Effector CD4-positive, alpha-beta T cell (primary cell): Measurements from ENCODE around the gene MPZL3.

Experiments
- DNase-seq: peaks from one replicate; pipeline ENCODE4 v3.0.0-alpha.2; 2020
- total RNA-seq: gene quantifications from one replicate; lab custom pipeline; 2026; lab: John Stamatoyannopoulos, UW

MPZL3 gene, protein sequence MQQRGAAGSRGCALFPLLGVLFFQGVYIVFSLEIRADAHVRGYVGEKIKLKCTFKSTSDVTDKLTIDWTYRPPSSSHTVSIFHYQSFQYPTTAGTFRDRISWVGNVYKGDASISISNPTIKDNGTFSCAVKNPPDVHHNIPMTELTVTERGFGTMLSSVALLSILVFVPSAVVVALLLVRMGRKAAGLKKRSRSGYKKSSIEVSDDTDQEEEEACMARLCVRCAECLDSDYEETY
- 34.1 reads per million, percentile 59 among the genes with 10 or more reads in this experiment for total RNA-seq

GRCh38 chr11:118251858-118252652 lies at the start of gene MPZL3:
MPZL3 (minus strand) TSS chr11:118252365; CDS start chr11:118252294, 71 bp downstream.
- DNase-seq = peak; percentile 84

DNA sequence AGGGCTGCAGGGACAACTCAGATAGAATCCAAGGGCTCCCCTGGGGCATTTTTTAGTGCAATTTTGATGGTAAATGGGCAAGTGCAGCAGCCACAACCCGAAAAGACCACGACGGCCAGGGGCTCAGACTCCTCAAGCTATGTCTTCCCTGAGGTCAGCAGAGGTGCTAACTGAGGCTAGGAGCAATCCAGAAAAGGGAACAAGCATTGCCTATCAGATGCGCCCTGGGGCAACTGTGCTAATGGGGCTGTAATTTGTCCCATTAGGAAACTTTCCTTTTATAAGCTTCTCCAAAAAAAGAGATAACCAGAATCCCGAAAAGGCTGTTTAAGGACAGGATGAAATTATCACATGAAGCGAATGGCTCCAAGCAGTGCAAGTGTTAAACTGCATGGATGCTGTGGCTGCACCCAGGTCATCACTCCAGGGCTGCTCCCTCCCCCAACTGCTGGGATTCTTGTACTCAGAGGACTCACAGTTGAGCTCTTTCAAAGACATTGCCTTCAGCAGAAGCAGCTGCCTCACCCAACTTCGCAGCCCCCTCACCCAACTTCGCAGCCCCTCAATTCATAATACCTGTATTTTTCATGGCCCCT lies 49.5 kb upstream of the MPZL3 start:
- DNase-seq = no peak

- DNase-seq = peak; percentile 38
These were observed 43.8 kb upstream of the MPZL3 start for GRCh38 chr11:118295815-118296454.

GRCh38 chr11:118295199-118295598 lies 43.0 kb upstream of the MPZL3 start:
- DNase-seq = no peak

DNA sequence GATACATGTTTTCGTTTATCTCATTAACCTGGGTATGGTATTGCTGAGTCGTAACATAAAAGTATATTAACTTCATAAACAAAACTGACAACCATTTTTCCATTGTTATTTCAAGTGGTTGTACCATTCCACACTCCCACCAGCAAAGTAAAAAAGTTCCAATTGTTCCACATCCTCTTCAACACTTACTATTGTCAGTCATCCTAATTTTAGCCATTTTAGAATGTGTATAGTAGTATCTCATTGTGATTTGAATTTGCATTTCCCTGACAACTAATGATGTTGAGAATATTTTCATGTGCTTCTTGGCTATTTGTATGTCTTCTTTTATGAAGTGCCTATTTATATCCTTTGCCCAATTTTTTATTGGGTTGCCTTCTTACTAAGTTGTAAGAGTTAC lies 41.9 kb upstream of the MPZL3 start:
- no peak for DNase-seq

GRCh38 chr11:118291477-118292135 lies 39.4 kb upstream of the MPZL3 start:
- no peak for DNase-seq

DNA sequence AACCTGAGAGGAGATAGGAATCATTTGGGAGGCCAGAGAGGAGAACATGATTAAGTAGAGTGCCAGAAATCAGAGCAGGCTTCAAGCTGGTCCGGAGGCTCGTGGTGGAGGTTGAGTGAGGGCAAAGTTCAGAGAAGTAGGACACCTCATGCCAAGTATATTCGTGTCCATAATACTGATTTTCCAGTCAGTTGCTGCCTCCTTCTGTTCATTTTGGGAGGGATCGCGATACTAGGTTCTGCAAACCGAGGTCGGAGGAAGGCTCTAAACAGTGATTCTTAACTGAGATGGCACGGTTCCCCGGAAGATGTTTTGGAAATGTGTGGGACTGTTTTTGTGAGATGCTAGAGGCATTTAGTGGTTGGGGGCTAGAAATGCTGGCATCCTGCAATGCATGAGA lies 38.8 kb upstream of the MPZL3 start:
- peak; percentile 12 for DNase-seq

DNA sequence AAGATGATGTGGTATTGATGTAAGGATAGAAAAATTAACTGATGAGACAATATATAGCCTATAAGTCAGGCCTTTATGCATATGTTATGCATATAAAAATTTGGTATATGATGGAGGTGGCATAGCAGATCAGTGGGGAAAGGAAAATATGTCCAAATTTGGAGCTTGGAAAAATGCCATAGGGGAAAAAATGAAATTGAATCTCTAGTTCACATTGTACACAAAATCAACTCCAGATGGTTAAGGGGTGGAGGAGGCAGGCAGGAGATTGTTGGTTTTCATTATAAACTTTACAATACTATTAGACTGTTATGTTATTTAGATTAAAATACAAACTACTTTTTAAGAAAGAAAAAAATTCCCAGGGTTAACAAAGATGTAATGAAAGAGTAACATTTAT lies 37.2 kb upstream of the MPZL3 start:
- no peak for DNase-seq

GRCh38 chr11:118287006-118287405 lies 34.8 kb upstream of the MPZL3 start:
- DNase-seq = no peak

DNA sequence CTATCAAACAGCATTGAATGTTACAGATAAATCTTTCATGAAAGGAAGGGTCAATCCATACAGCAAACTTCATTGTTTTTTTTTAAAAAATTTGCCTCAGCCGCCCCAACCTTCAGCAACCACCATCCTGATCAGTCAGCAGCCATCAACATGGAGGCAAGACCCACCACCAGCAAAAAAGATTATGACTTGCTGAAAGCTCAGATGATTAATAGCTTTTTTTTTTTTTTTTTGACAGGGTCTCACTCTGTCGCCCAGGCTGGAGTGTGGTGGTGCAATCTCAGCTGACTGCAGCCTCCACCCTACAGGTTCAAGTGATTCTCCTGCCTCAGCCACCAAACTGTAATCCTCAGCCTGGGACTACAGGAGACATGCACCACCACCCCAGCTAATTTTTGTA lies 34.4 kb upstream of the MPZL3 start:
- no peak for DNase-seq

- no peak for DNase-seq
These were observed 31.7 kb upstream of the MPZL3 start for GRCh38 chr11:118283756-118284350.

DNA sequence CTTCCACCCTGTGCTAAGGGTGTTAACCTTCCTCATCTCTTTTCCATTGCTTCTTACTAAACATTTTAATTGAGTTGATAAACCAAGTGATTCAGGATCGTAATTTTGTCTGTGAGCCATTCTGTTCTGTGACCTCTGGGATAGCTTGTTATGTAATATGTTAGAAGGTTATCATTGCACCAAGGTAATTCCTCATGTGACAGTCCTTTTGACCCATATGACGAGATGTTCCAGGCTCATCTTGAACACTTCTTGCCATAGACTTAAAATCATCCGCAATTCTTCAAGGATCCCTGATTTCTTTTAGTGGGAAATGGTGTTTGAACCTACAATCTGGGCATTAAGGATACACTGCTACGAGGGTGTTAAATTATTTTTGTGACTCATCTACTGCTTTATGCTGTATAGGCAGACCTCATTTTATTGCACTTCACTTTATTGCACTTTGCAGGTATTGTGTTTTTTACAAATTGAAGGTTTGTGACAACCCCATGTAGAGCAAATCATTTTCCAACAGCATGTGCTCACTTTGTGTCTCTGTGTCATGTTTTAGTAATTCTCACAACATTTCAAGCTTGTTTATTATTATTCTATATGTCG lies 31.0 kb upstream of the MPZL3 start:
- no peak for DNase-seq

GRCh38 chr11:118282606-118283005 lies 30.4 kb upstream of the MPZL3 start:
- no peak for DNase-seq

DNA sequence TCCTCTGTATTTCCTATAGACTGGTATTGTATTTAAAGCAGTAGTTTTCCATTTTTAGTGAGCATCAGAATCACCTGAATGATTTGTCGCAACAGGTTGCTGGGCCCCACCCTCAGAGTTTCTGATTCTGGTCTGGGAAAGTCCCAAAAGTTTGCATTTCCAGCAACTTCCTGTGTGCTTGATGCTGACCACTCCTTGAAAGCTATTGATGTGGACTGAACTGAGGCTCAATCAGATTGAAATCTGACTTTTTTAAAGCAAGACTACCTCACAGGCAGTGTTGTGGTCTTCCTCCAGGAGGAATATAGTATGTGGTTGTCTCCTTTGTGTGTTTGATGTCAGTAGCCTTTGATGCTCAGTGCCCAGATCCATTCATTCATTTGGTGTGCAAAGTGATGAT lies 29.1 kb upstream of the MPZL3 start:
- no peak for DNase-seq

- DNase-seq = no peak
These were observed 25.1 kb upstream of the MPZL3 start for GRCh38 chr11:118277312-118277711.

GRCh38 chr11:118276422-118276821 lies 24.3 kb upstream of the MPZL3 start:
- no peak for DNase-seq

DNA sequence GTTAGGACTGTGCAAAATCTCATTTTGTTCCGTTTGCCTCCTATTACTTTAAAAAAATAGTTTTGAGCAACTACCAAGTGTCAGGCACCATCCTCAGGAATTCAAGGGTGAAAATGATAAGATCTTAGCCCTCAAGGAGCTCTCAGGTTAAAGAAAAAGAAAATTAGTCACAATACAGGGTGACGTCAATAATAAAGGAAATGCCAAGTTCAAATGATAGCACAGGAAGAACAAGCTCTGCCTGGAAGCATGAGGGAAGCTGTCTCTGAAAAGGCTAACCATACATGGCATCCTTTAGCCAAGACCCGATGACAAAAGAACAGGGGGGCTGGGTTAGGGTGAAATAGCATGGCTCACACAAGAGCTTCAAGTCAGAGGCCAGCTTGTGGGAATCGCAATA lies 23.0 kb upstream of the MPZL3 start:
- no peak for DNase-seq

GRCh38 chr11:118274186-118274585 lies 22.0 kb upstream of the MPZL3 start:
- DNase-seq = no peak

DNA sequence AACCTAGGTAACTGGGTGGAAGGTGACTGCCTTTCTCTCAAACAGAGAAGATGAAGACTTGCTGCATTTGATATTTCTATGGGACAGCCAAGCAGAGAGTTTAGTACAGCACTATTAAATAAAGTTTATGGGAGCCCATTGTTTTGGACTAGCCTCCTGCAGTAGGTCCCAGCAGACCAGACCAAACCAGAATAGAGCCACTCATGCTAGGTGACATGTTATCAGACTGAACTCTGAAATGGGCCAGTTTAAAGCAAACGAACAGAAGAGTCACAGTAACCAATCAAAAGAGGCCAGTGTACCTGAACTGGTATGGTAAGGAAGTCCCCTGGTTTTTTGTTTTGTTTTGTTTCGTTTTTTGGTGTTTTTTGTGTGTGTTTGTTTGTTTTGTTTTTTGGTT lies 19.8 kb upstream of the MPZL3 start:
- no peak for DNase-seq

- DNase-seq = no peak
These were observed 15.3 kb upstream of the MPZL3 start for GRCh38 chr11:118267486-118267885.

DNA sequence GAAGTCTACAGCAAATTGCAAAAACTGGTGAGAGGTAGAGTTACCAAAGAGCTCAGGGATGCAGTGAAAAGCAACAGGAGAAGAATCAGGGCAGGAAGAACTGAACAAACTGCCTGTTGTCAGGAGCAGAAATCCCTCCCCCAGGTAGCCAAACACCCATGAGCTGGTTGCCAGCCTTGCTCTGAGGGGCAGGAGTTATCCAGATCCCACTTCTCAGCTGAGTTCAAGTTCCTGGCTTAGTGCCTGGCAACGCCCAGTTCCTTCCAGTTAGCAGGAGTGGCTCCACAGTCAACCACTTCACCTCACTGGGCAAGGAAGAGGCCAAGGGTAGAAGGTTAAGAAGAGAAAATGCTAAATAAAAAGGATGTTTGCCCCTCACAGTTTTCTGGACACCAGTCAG lies 13.8 kb upstream of the MPZL3 start:
- no peak for DNase-seq
